Neural progenitor cell (in vitro differentiated cells): ENCODE data around the gene DENND5A. TPM values are rescaled to one million over a fixed set of nuclear protein-coding genes. Genes with fewer than 3 reads are reported as not detected.
"Not testable (repeated sequence)": the region's sequence is repeated elsewhere in the genome, so short reads cannot be mapped to it uniquely, and the experiment has no call there.

ENCODE experiments used
- DNase-seq: peaks from one replicate; pipeline ENCODE4 v3.0.0-alpha.2; 2016; ENCODE audit warnings: low spot score
- H2AFZ ChIP-seq: fragments of 200-600 bp; sonication (generic); replicated peaks from 2 replicates; pipeline ENCODE4 v1.6.1; 2016; ENCODE audit warnings: antibody characterized with exemption
- H3F3A ChIP-seq: fragments of 200-600 bp; sonication (generic); 2 replicates; pipeline ENCODE4 v1.6.1; 2016; ENCODE audit warnings: antibody characterized with exemption, low read depth
- H3K27ac ChIP-seq: fragments of 200-600 bp; sonication (generic); 2 replicates; pipeline ENCODE4 v1.5.1; 2016; ENCODE audit warnings: mild to moderate bottlenecking
- H3K27me3 ChIP-seq: fragments of 200-600 bp; sonication (generic); 2 replicates; pipeline ENCODE4 v1.6.1; 2016; ENCODE audit warnings: mild to moderate bottlenecking, moderate library complexity
- H3K36me3 ChIP-seq: fragments of 200-600 bp; sonication (generic); 2 replicates; pipeline ENCODE4 v1.5.1; 2016
- H3K4me1 ChIP-seq: fragments of 200-600 bp; sonication (generic); 2 replicates; pipeline ENCODE4 v1.6.1; 2016; ENCODE audit warnings: mixed run types
- H3K4me2 ChIP-seq: fragments of 200-600 bp; sonication (generic); 2 replicates; pipeline ENCODE4 v1.6.1; 2016
- H3K4me3 ChIP-seq: fragments of 200-600 bp; sonication (generic); 2 replicates; pipeline ENCODE4 v1.5.1; 2016
- H3K79me2 ChIP-seq: fragments of 200-600 bp; sonication (generic); 2 replicates; pipeline ENCODE4 v1.6.1; 2016; ENCODE audit warnings: low read depth
- H3K9ac ChIP-seq: fragments of 200-600 bp; sonication (generic); 2 replicates; pipeline ENCODE4 v1.6.1; 2016
- H3K9me3 ChIP-seq: fragments of 200-600 bp; sonication (generic); 2 replicates; pipeline ENCODE4 v1.5.1; 2016; ENCODE audit warnings: low read depth
- H4K20me1 ChIP-seq: fragments of 200-600 bp; sonication (generic); 2 replicates; pipeline ENCODE4 v1.6.1; 2016; ENCODE audit warnings: low read depth
- H3K27ac Mint-ChIP-seq: 3 replicates; pipeline ENCODE4 v1.8.0; 2021; ENCODE audit warnings: mixed read lengths
- H3K27me3 Mint-ChIP-seq: 2 replicates; pipeline ENCODE4 v1.8.0; 2022; ENCODE audit warnings: low read depth, mild to moderate bottlenecking, inconsistent platforms, moderate library complexity, mixed read lengths; ENCODE audit not compliant: insufficient read depth
- H3K36me3 Mint-ChIP-seq: 3 replicates; pipeline ENCODE4 v1.8.0; 2021; ENCODE audit warnings: mixed read lengths
- H3K4me1 Mint-ChIP-seq: 3 replicates; pipeline ENCODE4 v1.8.0; 2021; ENCODE audit warnings: mixed read lengths
- H3K4me3 Mint-ChIP-seq: 3 replicates; pipeline ENCODE4 v1.8.0; 2021; ENCODE audit warnings: mild to moderate bottlenecking, moderate library complexity, mixed read lengths
- H3K9me3 Mint-ChIP-seq: 3 replicates; pipeline ENCODE4 v1.8.0; 2020; ENCODE audit warnings: mixed read lengths
- EZH2 ChIP-seq: fragments of 200-600 bp; sonication (generic); IDR thresholded peaks from 2 replicates; pipeline ENCODE4 v1.6.1; 2017; ENCODE audit warnings: antibody characterized with exemption, mild to moderate bottlenecking, moderate library complexity
- EZH2phosphoT487 ChIP-seq: fragments of 200-600 bp; sonication (generic); IDR thresholded peaks from 2 replicates; pipeline ENCODE4 v1.6.1; 2017; ENCODE audit warnings: antibody characterized with exemption
- total RNA-seq: library from RNA; depleted of rRNA; stranded (reverse); fragments of >200 nt; gene quantifications from 2 replicates; pipeline ENCODE4 v1.2.3, GENCODE V29; 2015; ENCODE audit warnings: low replicate concordance
- TF ChIP-seq, protein P1 (sequence below): fragments of 200-600 bp; sonication (generic); IDR thresholded peaks from 2 replicates; pipeline ENCODE4 v1.5.1; 2017; ENCODE audit warnings: antibody characterized with exemption, mild to moderate bottlenecking

The DENND5A gene
- total RNA-seq, 1 donor from 2014 or later: 142 TPM

DNA sequence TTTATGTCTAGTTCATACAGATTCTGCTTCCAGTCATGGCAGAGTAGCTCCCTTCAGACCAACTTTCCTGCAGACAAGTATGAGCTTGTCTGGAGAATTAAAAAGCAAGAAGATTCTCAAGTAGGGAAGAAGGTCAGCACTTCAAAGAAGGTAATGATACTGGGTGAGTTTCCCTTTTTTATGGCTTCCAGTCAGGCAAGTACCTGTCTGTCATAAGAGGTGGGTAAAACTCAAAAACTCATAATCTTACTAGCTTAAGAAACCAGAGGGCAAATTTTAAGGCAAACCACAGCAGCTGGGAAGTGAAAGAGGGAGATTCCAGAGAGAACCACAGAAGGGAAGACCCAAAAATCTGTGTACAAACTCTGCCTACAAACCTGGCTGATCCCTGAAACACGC, 54.2 kb downstream of the DENND5A start:
- peaks cover 21% of the 10 kb centered on the region for H3K4me1 Mint-ChIP-seq
- no peak overlapping the region for H3K4me2 ChIP-seq
- peaks cover 6% of the 10 kb centered on the region for H3K36me3 Mint-ChIP-seq
- no peak for DNase-seq
- H3K9ac ChIP-seq: no peak overlapping the region
- no peak overlapping the region for H3K4me3 Mint-ChIP-seq
- no peak overlapping the region for H3K4me3 ChIP-seq
- no peaks in the 10 kb centered on the region for H3K27me3 ChIP-seq
- H3K27ac ChIP-seq: no peak overlapping the region
- TF ChIP-seq EZH2phosphoT487 (no peak), EZH2 (no peak)
- TF ChIP-seq, protein P1, sequence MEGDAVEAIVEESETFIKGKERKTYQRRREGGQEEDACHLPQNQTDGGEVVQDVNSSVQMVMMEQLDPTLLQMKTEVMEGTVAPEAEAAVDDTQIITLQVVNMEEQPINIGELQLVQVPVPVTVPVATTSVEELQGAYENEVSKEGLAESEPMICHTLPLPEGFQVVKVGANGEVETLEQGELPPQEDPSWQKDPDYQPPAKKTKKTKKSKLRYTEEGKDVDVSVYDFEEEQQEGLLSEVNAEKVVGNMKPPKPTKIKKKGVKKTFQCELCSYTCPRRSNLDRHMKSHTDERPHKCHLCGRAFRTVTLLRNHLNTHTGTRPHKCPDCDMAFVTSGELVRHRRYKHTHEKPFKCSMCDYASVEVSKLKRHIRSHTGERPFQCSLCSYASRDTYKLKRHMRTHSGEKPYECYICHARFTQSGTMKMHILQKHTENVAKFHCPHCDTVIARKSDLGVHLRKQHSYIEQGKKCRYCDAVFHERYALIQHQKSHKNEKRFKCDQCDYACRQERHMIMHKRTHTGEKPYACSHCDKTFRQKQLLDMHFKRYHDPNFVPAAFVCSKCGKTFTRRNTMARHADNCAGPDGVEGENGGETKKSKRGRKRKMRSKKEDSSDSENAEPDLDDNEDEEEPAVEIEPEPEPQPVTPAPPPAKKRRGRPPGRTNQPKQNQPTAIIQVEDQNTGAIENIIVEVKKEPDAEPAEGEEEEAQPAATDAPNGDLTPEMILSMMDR: no peak
- peaks cover 23% of the 10 kb centered on the region for H3K4me1 ChIP-seq
- H3K36me3 ChIP-seq: no peaks in the 10 kb centered on the region
- no peak overlapping the region for H2AFZ ChIP-seq
- peaks cover 2% of the 10 kb centered on the region for H3K27me3 Mint-ChIP-seq
- H3K9me3 Mint-ChIP-seq: no peaks in the 10 kb centered on the region
- H3F3A ChIP-seq: peaks cover 7% of the 10 kb centered on the region
- H3K9me3 ChIP-seq: no peaks in the 10 kb centered on the region
- peaks cover 86% of the 10 kb centered on the region for H4K20me1 ChIP-seq
- H3K79me2 ChIP-seq: peaks cover 99% of the 10 kb centered on the region
- no peak overlapping the region for H3K27ac Mint-ChIP-seq

DNA sequence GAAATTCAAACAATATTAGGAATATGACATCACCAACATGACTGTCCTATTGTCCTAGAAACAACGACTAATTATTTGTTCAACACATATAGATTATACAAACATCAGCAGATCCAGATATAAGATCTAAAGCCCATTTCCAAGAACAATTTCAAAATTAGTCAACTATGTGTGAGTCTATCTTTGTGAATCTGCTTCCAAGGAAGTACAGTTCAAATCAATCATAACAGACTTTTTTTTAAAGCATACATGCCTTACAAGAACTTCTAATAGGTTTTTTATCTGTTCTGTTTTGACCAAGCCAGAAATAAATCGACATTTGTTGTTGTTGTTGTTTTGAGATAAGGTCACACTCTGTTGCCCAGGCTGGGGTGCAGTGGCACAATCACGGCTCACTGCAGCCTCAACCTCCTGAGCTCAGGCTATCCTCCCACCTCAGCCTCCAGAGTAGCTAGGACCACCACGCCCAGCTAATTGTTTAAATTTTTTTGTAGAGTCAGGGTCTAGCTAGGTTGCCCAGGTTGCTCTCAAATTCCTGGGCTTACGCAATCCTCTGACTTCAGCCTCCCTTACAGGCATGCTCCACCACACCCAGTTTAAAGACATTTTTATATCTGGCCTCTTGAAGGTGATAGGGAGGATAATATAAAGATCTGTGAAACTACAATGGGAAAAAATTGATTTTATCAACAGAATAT, 54.8 kb downstream of the DENND5A start:
- Mint-ChIP-seq H3K36me3 (peaks cover 6% of the 10 kb centered on the region), H3K9me3 (no peaks in the 10 kb centered on the region), H3K4me3 (no peak overlapping the region), H3K27me3 (peaks cover 2% of the 10 kb centered on the region), H3K4me1 (peaks cover 21% of the 10 kb centered on the region), H3K27ac (no peak overlapping the region)
- H3F3A ChIP-seq: peaks cover 4% of the 10 kb centered on the region
- H3K4me2 ChIP-seq: no peak overlapping the region
- TF ChIP-seq EZH2phosphoT487 (no peak), EZH2 (no peak)
- TF ChIP-seq, protein P1: no peak
- no peaks in the 10 kb centered on the region for H3K36me3 ChIP-seq
- no peak overlapping the region for H3K9ac ChIP-seq
- no peak for DNase-seq
- no peak overlapping the region for H3K27ac ChIP-seq
- H3K4me3 ChIP-seq: no peak overlapping the region
- H2AFZ ChIP-seq: no peak overlapping the region
- H4K20me1 ChIP-seq: peaks cover 89% of the 10 kb centered on the region
- peaks cover 23% of the 10 kb centered on the region for H3K4me1 ChIP-seq
- H3K27me3 ChIP-seq: no peaks in the 10 kb centered on the region
- peaks cover 99% of the 10 kb centered on the region for H3K79me2 ChIP-seq
- H3K9me3 ChIP-seq: no peaks in the 10 kb centered on the region

- H3K4me3 ChIP-seq, DNase-seq, H3K27me3 ChIP-seq, H3K4me2 ChIP-seq, H3K27ac ChIP-seq, H3K36me3 ChIP-seq, H2AFZ ChIP-seq, H3F3A ChIP-seq, H3K27me3 Mint-ChIP-seq, H3K9ac ChIP-seq, H3K27ac Mint-ChIP-seq, H3K4me3 Mint-ChIP-seq, H3K9me3 ChIP-seq, H3K36me3 Mint-ChIP-seq, H3K9me3 Mint-ChIP-seq: not testable (repeated sequence)
- peaks cover 99% of the 10 kb centered on the region for H3K79me2 ChIP-seq
- H3K4me1 Mint-ChIP-seq: peaks cover 15% of the 10 kb centered on the region
- peaks cover 15% of the 10 kb centered on the region for H3K4me1 ChIP-seq
- H4K20me1 ChIP-seq: peaks cover 84% of the 10 kb centered on the region
Observed at GRCh38 chr11:9209604-9210003, 55.5 kb downstream of the DENND5A start.

GRCh38 chr11:9208726-9209501, 56.2 kb downstream of the DENND5A start:
- H3K27me3 ChIP-seq: no peaks in the 10 kb centered on the region
- Mint-ChIP-seq H3K4me1 (peaks cover 12% of the 10 kb centered on the region), H3K36me3 (peaks cover 7% of the 10 kb centered on the region), H3K4me3 (no peak overlapping the region), H3K9me3 (no peaks in the 10 kb centered on the region), H3K27me3 (peaks cover 2% of the 10 kb centered on the region), H3K27ac (no peak overlapping the region)
- peaks cover 14% of the 10 kb centered on the region for H3K4me1 ChIP-seq
- H3K4me3 ChIP-seq: no peak overlapping the region
- no peak overlapping the region for H3K27ac ChIP-seq
- H3K36me3 ChIP-seq: no peaks in the 10 kb centered on the region
- no peaks in the 10 kb centered on the region for H3K9me3 ChIP-seq
- TF ChIP-seq, protein P1: no peak
- DNase-seq: peak; percentile 32
- H4K20me1 ChIP-seq: peaks cover 77% of the 10 kb centered on the region
- H3K79me2 ChIP-seq: peaks cover 94% of the 10 kb centered on the region
- H3F3A ChIP-seq: peaks cover 4% of the 10 kb centered on the region
- H3K9ac ChIP-seq: no peak overlapping the region
- peak overlapping the region; percentile 21 for H3K4me2 ChIP-seq
- no peak overlapping the region for H2AFZ ChIP-seq
